HepG2 (cell line): Measurements from ENCODE around the gene TMEM167B. TPM values are rescaled to one million over a fixed set of nuclear protein-coding genes. Genes with fewer than 3 reads are reported as not detected.

Experiments used
- BORCS8-MEF2B ChIP-seq: sonication (generic); formaldehyde crosslinking; IDR thresholded peaks from 2 replicates; pipeline ENCODE4 v1.8.0; 2022; ENCODE audit warnings: mild to moderate bottlenecking, missing genetic modification reagents
- CCAR2 ChIP-seq: fragments of 200-400 bp; formaldehyde crosslinking; optimal IDR thresholded peaks from 2 replicates; pipeline ENCODE3; 2018; ENCODE audit warnings: low read depth, mild to moderate bottlenecking, low read length, moderate library complexity
- CEBPG ChIP-seq: IDR thresholded peaks from 2 replicates; pipeline ENCODE4 v1.6.1; 2016
- DNMT1 ChIP-seq: sonication (generic); formaldehyde crosslinking; IDR thresholded peaks from 2 replicates; pipeline ENCODE4 v1.5.1; 2020; ENCODE audit warnings: mild to moderate bottlenecking, missing genetic modification reagents
- FOXJ3 ChIP-seq: sonication (generic); formaldehyde crosslinking; IDR thresholded peaks from 2 replicates; pipeline ENCODE4 v1.4.0; 2020; ENCODE audit warnings: missing genetic modification reagents, mild to moderate bottlenecking, borderline replicate concordance
- GMEB1 ChIP-seq: sonication (generic); formaldehyde crosslinking; IDR thresholded peaks from 2 replicates; pipeline ENCODE4 v1.5.1; 2020; ENCODE audit warnings: missing genetic modification reagents, mild to moderate bottlenecking, borderline replicate concordance
- HHEX ChIP-seq: IDR thresholded peaks from 2 replicates; pipeline ENCODE4 v1.6.1; 2016; ENCODE audit warnings: control low read depth
- IRF2 ChIP-seq: IDR thresholded peaks from 2 replicates; pipeline ENCODE4 v1.6.1; 2018; ENCODE audit warnings: missing genetic modification reagents, missing compliant biosample characterization
- KDM6A ChIP-seq: IDR thresholded peaks from 2 replicates; pipeline ENCODE4 v1.6.1; 2016; ENCODE audit warnings: low read depth
- MTA1 ChIP-seq: sonication (generic); formaldehyde crosslinking; IDR thresholded peaks from 2 replicates; pipeline ENCODE4 v1.4.0; 2020; ENCODE audit warnings: missing genetic modification reagents, mild to moderate bottlenecking, borderline replicate concordance
- MXI1 ChIP-seq: IDR thresholded peaks from 3 replicates; pipeline ENCODE4 v1.6.1; 2012; ENCODE audit warnings: low read depth, low read length, inconsistent platforms, borderline replicate concordance
- NCOA2 ChIP-seq: sonication (generic); formaldehyde crosslinking; IDR thresholded peaks from 2 replicates; pipeline ENCODE4 v1.8.0; 2022; ENCODE audit warnings: inconsistent platforms
- SETDB1 ChIP-seq: sonication (generic); formaldehyde crosslinking; IDR thresholded peaks from 2 replicates; pipeline ENCODE4 v1.5.1; 2020; ENCODE audit warnings: missing genetic modification reagents, mild to moderate bottlenecking, borderline replicate concordance
- SIX4 ChIP-seq: sonication (generic); formaldehyde crosslinking; IDR thresholded peaks from 2 replicates; pipeline ENCODE4 v1.4.0; 2020; ENCODE audit warnings: missing genetic modification reagents
- SKIL ChIP-seq: sonication (generic); formaldehyde crosslinking; IDR thresholded peaks from 2 replicates; pipeline ENCODE4 v1.8.0; 2022; ENCODE audit warnings: missing genetic modification reagents, mild to moderate bottlenecking, moderate library complexity, borderline replicate concordance
- ZNF10 ChIP-seq: sonication (generic); formaldehyde crosslinking; IDR thresholded peaks from 2 replicates; pipeline ENCODE4 v1.4.0; 2020; ENCODE audit warnings: mild to moderate bottlenecking, low read depth, missing genetic modification reagents, borderline replicate concordance
- ZNF235 ChIP-seq: sonication (generic); formaldehyde crosslinking; IDR thresholded peaks from 2 replicates; pipeline ENCODE4 v1.8.1; 2023; ENCODE audit warnings: mild to moderate bottlenecking, missing genetic modification reagents, borderline replicate concordance
- ZNF570 ChIP-seq: sonication (generic); formaldehyde crosslinking; IDR thresholded peaks from 2 replicates; pipeline ENCODE4 v1.4.0; 2020; ENCODE audit warnings: mild to moderate bottlenecking, missing genetic modification reagents, borderline replicate concordance
- ZNF589 ChIP-seq: sonication (generic); formaldehyde crosslinking; conservative IDR thresholded peaks from 2 replicates; pipeline ENCODE4 v1.8.0; 2022; ENCODE audit warnings: mild to moderate bottlenecking, moderate library complexity, missing genetic modification reagents
- ZNF614 ChIP-seq: IDR thresholded peaks from 2 replicates; pipeline ENCODE4 v1.6.1; 2018; ENCODE audit warnings: missing biosample characterization, missing genetic modification reagents, inconsistent platforms, borderline replicate concordance
- ZNF670 ChIP-seq: sonication (generic); formaldehyde crosslinking; IDR thresholded peaks from 2 replicates; pipeline ENCODE4 v1.8.0; 2022; ENCODE audit warnings: mild to moderate bottlenecking, missing genetic modification reagents, borderline replicate concordance
- polyA plus RNA-seq, 8 experiments: library from polyadenylated mRNA; depleted of rRNA in 3 of 8; stranded (reverse) in 7 of 8; unstranded in 1 of 8; fragments of >200 nt; fragmentation: Illumina TruSeq in 4 of 8; extraction: Trizol in 4 of 8; gene quantifications; 2 replicates each; pipeline versions ENCODE4 v1.2.1 to v1.2.3, GENCODE V29; 2011 to 2016; ENCODE audit warnings: low read depth in 4 of 8, missing spikeins in 1 of 8, mixed read lengths in 1 of 8; ENCODE audit not compliant: insufficient read depth in 1 of 8
- total RNA-seq, 5 experiments: library from RNA; depleted of rRNA; stranded (reverse); fragments of >200 nt; fragmentation: Illumina TruSeq; extraction: Trizol; gene quantifications; 2 replicates each; pipeline ENCODE4 v1.2.3, GENCODE V29; 2016; ENCODE audit warnings: low read depth in 1 of 5
- TF ChIP-seq, protein P1 (sequence below): sonication (generic); formaldehyde crosslinking; IDR thresholded peaks from 2 replicates; pipeline ENCODE4 v1.4.0; 2020; ENCODE audit warnings: mild to moderate bottlenecking, missing genetic modification reagents
- TF ChIP-seq, protein P2 (sequence below): sonication (generic); formaldehyde crosslinking; IDR thresholded peaks from 2 replicates; pipeline ENCODE4 v1.5.0; 2020; ENCODE audit warnings: missing genetic modification reagents

The TMEM167B gene
- total and polyA plus RNA-seq, 2 of the 13 experiments (the other 11 are each of a cell fraction or from before 2014, with no cell fraction given), result 9.5 to 22.4 TPM

- TF ChIP-seq ZNF614, result peak; percentile 78
- no peak for TF ChIP-seq CCAR2
- no peak for TF ChIP-seq ZNF10 (CRISPR knock-in tag)
- 0 out of 2 replicates have a peak, but pooled peaks have one; percentile 83 for TF ChIP-seq MTA1
- TF ChIP-seq FOXJ3 (CRISPR knock-in tag), result no peak; the same call in 1 of the 2 replicates
- no peak for TF ChIP-seq KDM6A (CRISPR knock-in tag)
- 0 out of 2 replicates have a peak, but pooled peaks have one; percentile 49 for TF ChIP-seq CEBPG
- TF ChIP-seq GMEB1 (CRISPR knock-in tag), result peak; percentile 98
- TF ChIP-seq IRF2 (CRISPR knock-in tag), result peak; percentile 97
- 0 out of 2 replicates have a peak, but pooled peaks have one; percentile 68 for TF ChIP-seq ZNF589 (CRISPR knock-in tag)
- TF ChIP-seq DNMT1 (CRISPR knock-in tag), result peak; percentile 88; the same call in 1 of the 2 replicates
- TF ChIP-seq ZNF235 (CRISPR knock-in tag), result peak; percentile 79
- TF ChIP-seq SIX4 (CRISPR knock-in tag), result no peak
- TF ChIP-seq, protein P1, sequence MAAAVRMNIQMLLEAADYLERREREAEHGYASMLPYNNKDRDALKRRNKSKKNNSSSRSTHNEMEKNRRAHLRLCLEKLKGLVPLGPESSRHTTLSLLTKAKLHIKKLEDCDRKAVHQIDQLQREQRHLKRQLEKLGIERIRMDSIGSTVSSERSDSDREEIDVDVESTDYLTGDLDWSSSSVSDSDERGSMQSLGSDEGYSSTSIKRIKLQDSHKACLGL (CRISPR knock-in tag), result peak; percentile 27
- no peak for TF ChIP-seq SETDB1 (CRISPR knock-in tag)
- TF ChIP-seq SKIL, result no peak
- 0 out of 2 replicates have a peak, but pooled peaks have one; percentile 76 for TF ChIP-seq ZNF570 (CRISPR knock-in tag)
- TF ChIP-seq ZNF670 (CRISPR knock-in tag), result 0 out of 2 replicates have a peak, but pooled peaks have one; percentile 17
- TF ChIP-seq MXI1, result peak; percentile 81; the same call in 2 of the 3 replicates
- TF ChIP-seq HHEX (CRISPR knock-in tag), result peak; percentile 31; the same call in 1 of the 2 replicates
- peak; percentile 64 for TF ChIP-seq NCOA2
- peak; percentile 80 for TF ChIP-seq BORCS8-MEF2B (CRISPR knock-in tag)
- TF ChIP-seq, protein P2, sequence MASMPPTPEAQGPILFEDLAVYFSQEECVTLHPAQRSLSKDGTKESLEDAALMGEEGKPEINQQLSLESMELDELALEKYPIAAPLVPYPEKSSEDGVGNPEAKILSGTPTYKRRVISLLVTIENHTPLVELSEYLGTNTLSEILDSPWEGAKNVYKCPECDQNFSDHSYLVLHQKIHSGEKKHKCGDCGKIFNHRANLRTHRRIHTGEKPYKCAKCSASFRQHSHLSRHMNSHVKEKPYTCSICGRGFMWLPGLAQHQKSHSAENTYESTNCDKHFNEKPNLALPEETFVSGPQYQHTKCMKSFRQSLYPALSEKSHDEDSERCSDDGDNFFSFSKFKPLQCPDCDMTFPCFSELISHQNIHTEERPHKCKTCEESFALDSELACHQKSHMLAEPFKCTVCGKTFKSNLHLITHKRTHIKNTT, result no peak
Measured at GRCh38 chr1:109090196-109091077, at the start of gene TMEM167B (continued).
